Tibial nerve (tissue), 4 donors: ENCODE data around the gene STK16.

Source experiments
- CTCF ChIP-seq, 5 experiments: fragments of 200-600 bp in 3 of 5; fragments of 450-650 bp in 2 of 5; sonication (generic) in 3 of 5; IDR thresholded peaks; one replicate each; pipeline ENCODE4 v1.5.1; 2016 to 2019; ENCODE audit warnings: antibody characterized with exemption in 5 of 5, mild to moderate bottlenecking in 3 of 5, moderate library complexity in 2 of 5
- EP300 ChIP-seq, 2 donors: sonication (generic); formaldehyde crosslinking; IDR thresholded peaks; one replicate each; pipeline ENCODE4 v1.6.1; 2017; ENCODE audit warnings: antibody characterized with exemption in 2 of 2, mild to moderate bottlenecking in 1 of 2

- TF ChIP-seq CTCF (IDR thresholded peaks at IDR 0.05) (no peak), EP300 (IDR thresholded peaks at IDR 0.05) (peak; percentile 59 to 66)
These were observed 4.1 kb downstream of the STK16 start for GRCh38 chr2:219249203-219249980.
